ENCODE results near the gene CDH4. TPM values are rescaled to one million over a fixed set of nuclear protein-coding genes. Genes with fewer than 3 reads are reported as not detected.

Gene CDH4
- total RNA-seq, 2 experiments from 2014 or later: not detected

- Histone ChIP-seq H3K36me3 (ENCODE audit: insufficient read depth, low read length) (no peaks in the 10 kb centered on the region), H4K20me1 (ENCODE audit: insufficient read depth, low read length) (no peaks in the 10 kb centered on the region), H3K4me1 (ENCODE audit: insufficient read depth, low read length, poor library complexity, severe bottlenecking) (no peaks in the 10 kb centered on the region), H3K27ac (ENCODE audit: low read depth, low read length, poor library complexity, severe bottlenecking) (no peak overlapping the region), H3K9me3 (ENCODE audit: low read length) (no peaks in the 10 kb centered on the region), H2AFZ (ENCODE audit: low read length) (no peak overlapping the region), H3K79me2 (ENCODE audit: insufficient read depth, low read depth, low read length) (no peaks in the 10 kb centered on the region), H3K4me3 (ENCODE audit: low read depth, low read length, poor library complexity, severe bottlenecking) (no peak overlapping the region), H3K4me2 (ENCODE audit: low read length) (no peak overlapping the region), H3K9me2 (ENCODE audit: insufficient read depth, low read length) (no peaks in the 10 kb centered on the region)
- no peak for DNase-seq (ENCODE audit: low spot score)
- ChIA-PET POLR2A (interaction anchor here (0.6 kb wide), 1 partner anchor 17 kb away, joined by 3 read pairs; no protein-coding TSS in a partner anchor), CTCF (ENCODE audit: unreplicated experiment) (interaction anchor here (0.7 kb wide), 1 partner anchor 1264 kb away, joined by 4 read pairs; no protein-coding TSS in a partner anchor)
- no TSS peak for BruUV-seq (replicated peaks)
- TF ChIP-seq EZH2phosphoT487 (IDR thresholded peaks at IDR 0.05; ENCODE audit: borderline replicate concordance, low read depth, low read length) (no peak), CTCF (conservative IDR thresholded peaks at IDR 0.05; ENCODE audit: low read length) (no peak)
- intact Hi-C loops (cut with micrococcal nuclease; ENCODE audit: unreplicated experiment): no loop called here
Measured at GRCh38 chr20:61765871-61766654, 514.0 kb downstream of the CDH4 start.

- Histone ChIP-seq H3K4me1 (ENCODE audit: insufficient read depth, low read length, poor library complexity, severe bottlenecking) (no peaks in the 10 kb centered on the region), H2AFZ (ENCODE audit: low read length) (no peak overlapping the region), H3K27ac (ENCODE audit: low read depth, low read length, poor library complexity, severe bottlenecking) (no peak overlapping the region), H3K36me3 (ENCODE audit: insufficient read depth, low read length) (no peaks in the 10 kb centered on the region), H4K20me1 (ENCODE audit: insufficient read depth, low read length) (no peaks in the 10 kb centered on the region), H3K4me2 (ENCODE audit: low read length) (no peak overlapping the region), H3K9me3 (ENCODE audit: low read length) (no peaks in the 10 kb centered on the region), H3K4me3 (ENCODE audit: low read depth, low read length, poor library complexity, severe bottlenecking) (no peak overlapping the region), H3K9me2 (ENCODE audit: insufficient read depth, low read length) (no peaks in the 10 kb centered on the region), H3K79me2 (ENCODE audit: insufficient read depth, low read depth, low read length) (no peaks in the 10 kb centered on the region)
- TF ChIP-seq EZH2phosphoT487 (IDR thresholded peaks at IDR 0.05; ENCODE audit: borderline replicate concordance, low read depth, low read length) (no peak), CTCF (conservative IDR thresholded peaks at IDR 0.05; ENCODE audit: low read length) (no peak)
- no TSS peak for BruUV-seq (replicated peaks)
- intact Hi-C loops (cut with micrococcal nuclease; ENCODE audit: unreplicated experiment): no loop called here
- ChIA-PET POLR2A (no interaction called here), CTCF (ENCODE audit: unreplicated experiment) (interaction anchor here (0.7 kb wide), 1 partner anchor 1263 kb away, joined by 4 read pairs; no protein-coding TSS in a partner anchor)
- no peak for DNase-seq (ENCODE audit: low spot score)
Measured at GRCh38 chr20:61766921-61767610, 515.0 kb downstream of the CDH4 start.

All from OCI-LY7 (cell line).